Endometrial microvascular endothelial cells (primary cell): ENCODE results near the gene PRKD1. TPM values are rescaled to one million over a fixed set of nuclear protein-coding genes. Genes with fewer than 3 reads are reported as not detected.
"Not testable (repeated sequence)": the region's sequence is repeated elsewhere in the genome, so short reads cannot be mapped to it uniquely, and the experiment has no call there.

Experiments
- in situ Hi-C: cut with HindIII; loops from 2 replicates; pipeline ENCODE4 v1.10.0; 2017; ENCODE audit warnings: low sequenced_read_pairs, low pct_unique_long_range_greater_than_20kb; ENCODE audit errors: inconsistent ontology term
- total RNA-seq: library from RNA; depleted of rRNA; stranded (reverse); fragments of >200 nt; gene quantifications from one replicate; pipeline ENCODE4 v1.2.3, GENCODE V29; 2015; ENCODE audit errors: inconsistent ontology term

PRKD1 gene
- total RNA-seq, 1 donor from 2014 or later: 6.1 TPM

GRCh38 chr14:29757711-29758233 lies 169.9 kb downstream of the PRKD1 start:
- in situ Hi-C loops: no loop called here

GRCh38 chr14:29757188-29757680 lies 170.4 kb downstream of the PRKD1 start:
- in situ Hi-C loops: no loop called here

- in situ Hi-C loops: no loop called here
These were observed 171.6 kb downstream of the PRKD1 start for GRCh38 chr14:29756019-29756385.

GRCh38 chr14:29755311-29756018 lies 172.2 kb downstream of the PRKD1 start:
- in situ Hi-C loops: no loop called here

- in situ Hi-C loops: no loop called here
These were observed 173.5 kb downstream of the PRKD1 start for GRCh38 chr14:29754134-29754533.

- in situ Hi-C loops: no loop called here
These were observed 175.3 kb downstream of the PRKD1 start for GRCh38 chr14:29752221-29752923.

GRCh38 chr14:29749829-29750228 lies 177.8 kb downstream of the PRKD1 start:
- in situ Hi-C loops: no loop called here

GRCh38 chr14:29749327-29749726 lies 178.3 kb downstream of the PRKD1 start:
- in situ Hi-C loops: no loop called here

- in situ Hi-C loops: no loop called here
These were observed 181.8 kb downstream of the PRKD1 start for GRCh38 chr14:29745863-29746262.

GRCh38 chr14:29743531-29743930 lies 184.1 kb downstream of the PRKD1 start:
- in situ Hi-C loops: no loop called here

GRCh38 chr14:29741909-29742401 lies 185.7 kb downstream of the PRKD1 start:
- in situ Hi-C loops: no loop called here

- in situ Hi-C loops: no loop called here
These were observed 187.2 kb downstream of the PRKD1 start for GRCh38 chr14:29740491-29740890.

- in situ Hi-C loops: no loop called here
These were observed 188.7 kb downstream of the PRKD1 start for GRCh38 chr14:29738950-29739349.

- in situ Hi-C loops: no loop called here
These were observed 189.6 kb downstream of the PRKD1 start for GRCh38 chr14:29738056-29738455.

- in situ Hi-C loops: no loop called here
These were observed 192.2 kb downstream of the PRKD1 start for GRCh38 chr14:29735459-29735858.

GRCh38 chr14:29734732-29735131 lies 192.9 kb downstream of the PRKD1 start:
- in situ Hi-C loops: no loop called here

GRCh38 chr14:29726560-29727331 lies 200.9 kb downstream of the PRKD1 start:
- in situ Hi-C loops: not testable (repeated sequence)

- in situ Hi-C loops: no loop called here
These were observed 202.7 kb downstream of the PRKD1 start for GRCh38 chr14:29724991-29725390.

- in situ Hi-C loops: no loop called here
These were observed 204.8 kb downstream of the PRKD1 start for GRCh38 chr14:29722831-29723230.
